Uterus (tissue), 2 donors: ENCODE data around the gene NPIPA7.
"Not testable (repeated sequence)": the region's sequence is repeated elsewhere in the genome, so short reads cannot be mapped to it uniquely, and the experiment has no call there.

Source experiments
- CTCF ChIP-seq, 4 experiments: fragments of 200-600 bp in 2 of 4; fragments of 450-650 bp in 2 of 4; sonication (generic) in 2 of 4; IDR thresholded peaks; one replicate each; pipeline ENCODE4 v1.5.1; 2016 to 2019; ENCODE audit warnings: antibody characterized with exemption in 4 of 4, mild to moderate bottlenecking in 2 of 4, moderate library complexity in 1 of 4
- POLR2A ChIP-seq, 2 donors: fragments of 450-650 bp; IDR thresholded peaks; one replicate each; pipeline ENCODE4 v1.6.1; 2016; ENCODE audit warnings: antibody characterized with exemption in 2 of 2, mild to moderate bottlenecking in 1 of 2, moderate library complexity in 1 of 2

GRCh38 chr16:16331466-16331865 is 47.5 kb upstream of the NPIPA7 start:
- TF ChIP-seq POLR2A, CTCF (IDR thresholded peaks at IDR 0.05): not testable (repeated sequence)
